Myocyte (in vitro differentiated cells): ENCODE results near the gene LIMS2. TPM values are rescaled to one million over a fixed set of nuclear protein-coding genes. Genes with fewer than 3 reads are reported as not detected.

ENCODE experiments used
- DNase-seq: peaks from one replicate; pipeline ENCODE4 v3.0.0-alpha.2; 2012; ENCODE audit warnings: low read depth
- total RNA-seq: library from RNA; depleted of rRNA; stranded (reverse); fragments of >200 nt; gene quantifications from 2 replicates; pipeline ENCODE4 v1.2.3, GENCODE V29; 2014

LIMS2 gene
- total RNA-seq, 1 donor from 2014 or later: 8.8 TPM

GRCh38 chr2:127659408-127660290 is 15.7 kb downstream of the LIMS2 start:
- DNase-seq: no peak

- peak; percentile 44 for DNase-seq
These were observed 16.5 kb downstream of the LIMS2 start for GRCh38 chr2:127658641-127659407.

- DNase-seq: no peak
These were observed 17.2 kb downstream of the LIMS2 start for GRCh38 chr2:127658146-127658545.

- DNase-seq: no peak
These were observed 18.1 kb downstream of the LIMS2 start for GRCh38 chr2:127657232-127657595.

GRCh38 chr2:127656569-127657231 is 18.6 kb downstream of the LIMS2 start:
- DNase-seq: no peak

- DNase-seq: peak; percentile 58
These were observed 19.9 kb downstream of the LIMS2 start for GRCh38 chr2:127655209-127656073.

GRCh38 chr2:127654838-127655175 is 20.5 kb downstream of the LIMS2 start:
- DNase-seq: no peak

GRCh38 chr2:127654084-127654837 is 21.1 kb downstream of the LIMS2 start:
- DNase-seq: no peak

- peak; percentile 72 for DNase-seq
These were observed 21.8 kb downstream of the LIMS2 start for GRCh38 chr2:127653421-127654083.

- no peak for DNase-seq
These were observed 22.5 kb downstream of the LIMS2 start for GRCh38 chr2:127652786-127653357.

GRCh38 chr2:127651971-127652550 is 23.3 kb downstream of the LIMS2 start:
- DNase-seq: no peak

GRCh38 chr2:127651381-127651809 is 23.9 kb downstream of the LIMS2 start:
- no peak for DNase-seq

- no peak for DNase-seq
These were observed 24.4 kb downstream of the LIMS2 start for GRCh38 chr2:127650785-127651380.

GRCh38 chr2:127650041-127650784 is 25.1 kb downstream of the LIMS2 start:
- DNase-seq: no peak

- peak; percentile 88 for DNase-seq
These were observed 25.7 kb downstream of the LIMS2 start for GRCh38 chr2:127649684-127650040.

- DNase-seq: no peak
These were observed 26.2 kb downstream of the LIMS2 start for GRCh38 chr2:127649100-127649611.

- no peak for DNase-seq
These were observed 27.0 kb downstream of the LIMS2 start for GRCh38 chr2:127648321-127648720.
